NCI-H146 treated with DMSO at 0.1 percent for 48 hours (cell line): ENCODE measurements around the gene GPSM1.

Experiments used
- DNase-seq: peaks from one replicate; lab custom pipeline; 2025; ENCODE audit not compliant: unreplicated experiment; lab: John Stamatoyannopoulos, UW

GPSM1 gene, protein sequence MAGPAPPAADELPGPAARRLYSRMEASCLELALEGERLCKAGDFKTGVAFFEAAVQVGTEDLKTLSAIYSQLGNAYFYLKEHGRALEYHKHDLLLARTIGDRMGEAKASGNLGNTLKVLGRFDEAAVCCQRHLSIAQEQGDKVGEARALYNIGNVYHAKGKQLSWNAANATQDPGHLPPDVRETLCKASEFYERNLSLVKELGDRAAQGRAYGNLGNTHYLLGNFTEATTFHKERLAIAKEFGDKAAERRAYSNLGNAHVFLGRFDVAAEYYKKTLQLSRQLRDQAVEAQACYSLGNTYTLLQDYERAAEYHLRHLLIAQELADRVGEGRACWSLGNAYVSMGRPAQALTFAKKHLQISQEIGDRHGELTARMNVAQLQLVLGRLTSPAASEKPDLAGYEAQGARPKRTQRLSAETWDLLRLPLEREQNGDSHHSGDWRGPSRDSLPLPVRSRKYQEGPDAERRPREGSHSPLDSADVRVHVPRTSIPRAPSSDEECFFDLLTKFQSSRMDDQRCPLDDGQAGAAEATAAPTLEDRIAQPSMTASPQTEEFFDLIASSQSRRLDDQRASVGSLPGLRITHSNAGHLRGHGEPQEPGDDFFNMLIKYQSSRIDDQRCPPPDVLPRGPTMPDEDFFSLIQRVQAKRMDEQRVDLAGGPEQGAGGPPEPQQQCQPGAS

DNA sequence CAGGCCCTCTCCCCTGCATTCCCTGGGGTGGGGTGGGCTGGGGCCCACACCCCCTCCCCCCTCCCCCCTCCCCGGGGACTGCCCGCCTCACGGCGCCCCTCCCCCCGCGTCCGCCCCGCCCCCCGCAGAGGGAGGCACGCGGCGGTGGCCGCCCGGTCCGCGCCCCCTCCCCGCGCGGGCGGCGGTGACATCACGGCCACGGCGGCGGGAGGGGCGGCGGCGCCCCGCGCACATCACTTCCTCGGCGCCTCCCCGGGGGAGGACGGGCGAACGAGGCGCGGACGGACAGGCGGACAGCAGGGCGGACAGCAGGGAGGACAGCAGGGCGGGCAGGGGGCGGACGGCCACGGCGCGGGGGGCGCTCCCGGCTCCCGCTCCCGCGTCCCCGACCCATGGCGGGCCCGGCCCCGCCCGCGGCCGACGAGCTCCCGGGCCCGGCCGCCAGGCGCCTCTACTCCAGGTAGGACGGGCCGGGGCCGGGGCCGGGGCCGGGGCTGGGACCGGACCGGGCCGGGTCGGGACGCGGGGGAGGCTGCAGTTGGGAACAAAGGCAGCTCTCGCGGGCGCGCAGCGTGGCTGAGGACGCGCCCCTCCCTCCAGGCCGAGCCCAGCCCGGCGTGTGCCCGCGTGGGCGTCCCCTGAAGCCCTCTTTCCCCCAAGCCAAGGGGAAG is at the start of gene GPSM1:
TSS of gene GPSM1 (plus strand) at position 236 of the 671 bp plus-strand sequence. CDS start at position 393, 157 bp downstream.
- DNase-seq, result no peak

DNA sequence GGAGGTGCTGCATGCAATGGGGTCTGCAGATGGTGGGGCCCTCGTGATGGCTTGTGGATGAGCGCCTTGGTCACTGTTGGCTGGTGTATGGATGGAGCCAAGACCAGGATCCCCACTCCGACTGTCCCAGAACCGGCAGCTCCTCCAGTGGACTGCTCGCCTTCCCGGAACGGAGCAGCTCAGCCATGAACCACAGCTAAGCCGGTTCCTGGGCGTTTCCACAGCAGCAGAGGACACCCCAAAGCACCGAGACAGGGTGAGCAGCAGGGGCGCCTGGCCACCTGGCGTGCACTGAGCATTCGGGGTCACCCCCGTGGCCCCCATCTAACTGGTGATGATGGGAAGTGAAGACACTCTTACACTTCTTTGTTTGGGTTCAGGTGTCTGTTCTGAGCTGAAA is 49.6 kb upstream of the GPSM1 start:
- no peak for DNase-seq

DNA sequence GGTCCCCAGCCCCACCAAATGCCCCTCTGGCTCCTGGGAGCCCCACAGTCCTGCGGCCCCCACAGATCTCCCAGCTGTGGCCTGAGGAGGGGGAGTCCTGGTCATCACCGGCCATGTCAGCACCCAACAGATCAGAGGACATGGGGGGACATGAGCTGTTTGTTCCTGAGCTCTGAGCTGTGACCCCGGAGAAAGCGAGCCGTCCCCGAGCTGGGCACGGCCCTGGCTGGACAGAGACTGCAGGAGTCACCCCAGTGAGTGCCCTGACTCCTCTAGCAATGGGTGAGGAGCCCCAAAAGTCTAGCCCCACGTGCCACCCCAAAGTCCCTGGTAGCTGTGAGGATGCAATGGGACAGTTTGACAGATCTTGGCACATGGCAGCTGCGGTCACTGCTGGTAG is 49.1 kb upstream of the GPSM1 start:
- DNase-seq, result no peak

DNA sequence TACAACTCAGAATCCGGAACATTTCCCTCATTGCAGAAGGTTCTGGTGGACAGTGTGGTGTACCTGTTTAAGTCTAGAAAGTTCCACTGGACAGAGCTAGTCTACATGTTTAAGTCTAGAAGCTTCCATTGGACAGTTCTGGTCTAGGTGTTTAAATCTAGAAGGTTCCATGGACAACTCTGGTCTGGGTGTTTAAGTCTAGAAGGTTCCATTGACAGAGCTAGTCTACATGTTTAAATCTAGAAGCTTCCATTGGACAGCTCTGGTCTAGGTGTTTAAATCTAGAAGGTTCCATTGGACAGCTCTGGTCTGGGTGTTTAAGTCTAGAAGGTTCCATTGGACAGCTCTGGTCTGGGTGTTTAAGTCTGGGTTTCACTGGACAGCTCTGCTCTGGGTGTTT is 48.4 kb upstream of the GPSM1 start:
- DNase-seq, result no peak

DNA sequence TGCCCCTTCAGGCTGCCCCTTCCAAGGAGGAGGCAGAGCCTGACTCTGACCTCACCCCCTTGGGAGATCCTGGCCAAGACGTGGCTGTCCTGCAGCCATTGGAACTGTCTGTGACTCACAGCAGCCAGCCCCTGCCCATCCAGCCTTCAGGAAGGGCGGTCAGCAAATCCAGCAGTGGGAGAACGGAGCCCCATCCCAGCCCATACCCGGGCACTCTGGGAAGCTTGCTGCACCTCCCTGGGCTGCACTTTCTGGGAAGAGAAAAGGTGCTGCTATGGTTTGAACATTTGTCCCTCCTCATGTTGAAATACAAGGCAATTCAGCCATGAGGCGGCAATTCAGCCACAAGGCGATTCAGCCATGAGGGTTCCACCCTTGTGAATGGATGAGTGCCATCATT is 47.9 kb upstream of the GPSM1 start:
- DNase-seq, result no peak

DNA sequence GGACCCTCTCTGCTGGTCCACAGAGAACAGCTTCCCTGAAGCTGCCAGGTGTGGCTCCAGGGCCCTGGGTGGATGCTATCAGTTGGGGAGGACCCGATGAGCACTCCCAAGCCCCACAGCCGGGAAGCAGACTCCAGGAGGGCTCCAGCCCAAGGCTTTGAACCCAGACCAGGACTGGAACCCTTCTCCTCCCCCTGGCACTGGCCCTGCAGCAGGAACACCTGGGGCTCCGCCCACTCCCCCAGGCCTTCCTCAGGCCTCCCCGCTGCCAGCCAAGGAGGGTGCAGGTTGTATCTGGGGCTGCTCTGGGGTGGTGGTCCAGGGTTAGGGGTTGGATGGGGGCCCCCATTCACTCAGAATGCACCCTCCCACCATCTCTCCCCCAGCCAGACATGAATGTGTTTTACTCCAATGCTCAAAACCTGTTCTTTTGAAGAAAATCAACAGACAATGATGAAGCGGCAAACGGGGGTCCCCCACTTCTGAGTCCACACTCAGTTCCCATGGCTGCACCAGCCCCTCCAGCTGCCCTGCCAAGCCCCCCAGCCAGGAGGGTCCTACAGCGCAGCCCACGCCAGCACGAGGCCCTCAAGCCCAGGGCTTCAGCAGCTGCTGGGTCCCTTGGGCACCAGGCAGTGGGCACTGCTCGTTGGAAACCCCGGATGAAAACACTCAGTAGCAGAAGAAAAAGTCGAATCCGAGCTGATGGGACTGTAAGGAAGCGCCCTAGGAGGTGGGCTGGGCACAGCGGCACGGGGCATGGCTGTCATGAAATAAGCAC is 46.6 kb upstream of the GPSM1 start:
- no peak for DNase-seq

DNA sequence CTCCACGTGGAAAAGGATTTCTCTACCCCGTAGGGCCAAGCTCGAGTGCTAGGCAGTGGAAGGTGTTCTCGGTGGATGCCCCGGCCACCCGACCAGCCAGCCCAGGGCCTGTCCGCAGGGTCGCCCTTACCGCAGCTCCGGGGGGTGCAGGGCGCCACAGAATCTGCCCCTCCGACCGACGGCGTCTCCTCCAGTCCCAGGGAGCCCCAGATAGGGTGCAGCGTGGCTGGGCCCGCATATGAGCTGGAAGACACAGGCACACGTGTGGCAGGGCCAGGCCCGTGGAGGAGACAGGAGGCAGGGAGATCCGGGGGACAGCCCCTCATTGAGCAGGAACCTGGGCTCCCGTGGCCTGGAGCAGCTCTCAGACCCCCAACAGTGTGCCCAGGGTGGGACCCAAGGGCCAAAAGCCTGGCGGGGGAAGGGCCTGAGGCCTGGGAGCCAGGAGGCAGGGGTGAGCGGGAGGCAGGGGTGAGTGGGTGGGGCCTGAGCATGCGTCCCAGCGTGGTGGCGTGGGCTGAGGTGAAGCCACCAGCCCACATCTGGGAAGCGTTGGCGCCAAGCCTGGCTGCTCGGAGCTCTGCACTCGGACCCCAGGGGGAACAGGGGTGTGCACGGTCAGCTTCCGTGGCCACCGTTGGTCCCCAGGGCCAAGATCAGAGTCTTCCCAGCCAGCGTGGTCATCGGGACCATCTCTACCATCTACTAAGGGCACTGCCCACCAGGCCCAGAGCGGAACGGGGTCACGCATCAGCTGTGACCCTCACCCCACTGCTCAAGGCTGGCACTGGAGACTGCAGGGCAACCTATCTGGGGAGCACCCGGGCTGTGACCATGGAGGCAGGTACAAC is 45.7 kb upstream of the GPSM1 start:
- DNase-seq, result no peak

DNA sequence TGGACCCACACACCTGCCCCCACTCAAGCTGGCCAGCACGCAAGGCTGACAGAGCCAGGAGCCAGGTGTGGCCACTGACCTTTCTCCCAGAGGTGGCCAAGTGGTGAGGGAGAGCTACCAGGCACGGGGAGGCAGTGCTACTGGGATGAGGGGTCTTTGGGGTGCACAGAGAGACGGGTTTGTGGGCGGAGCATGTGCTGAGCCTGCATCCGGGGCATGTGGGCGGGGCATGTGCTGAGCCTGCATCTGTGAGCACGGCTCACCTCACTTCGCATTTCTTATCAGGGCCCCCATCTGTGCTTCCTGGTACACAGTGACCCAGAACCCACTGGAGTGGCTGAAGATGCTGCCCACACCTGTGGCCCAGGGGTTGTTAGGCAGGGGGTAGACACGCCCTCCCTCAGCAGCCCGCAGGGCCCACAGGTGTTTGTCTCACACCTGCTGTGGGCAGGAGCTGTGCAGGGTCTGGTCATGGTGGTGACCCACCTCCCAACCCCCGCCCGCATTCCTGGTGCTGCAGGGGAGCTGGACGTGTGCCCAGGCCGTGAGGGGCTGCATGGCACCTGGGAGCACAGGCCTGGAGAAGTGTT is 45.0 kb upstream of the GPSM1 start:
- DNase-seq, result peak; percentile 6

DNA sequence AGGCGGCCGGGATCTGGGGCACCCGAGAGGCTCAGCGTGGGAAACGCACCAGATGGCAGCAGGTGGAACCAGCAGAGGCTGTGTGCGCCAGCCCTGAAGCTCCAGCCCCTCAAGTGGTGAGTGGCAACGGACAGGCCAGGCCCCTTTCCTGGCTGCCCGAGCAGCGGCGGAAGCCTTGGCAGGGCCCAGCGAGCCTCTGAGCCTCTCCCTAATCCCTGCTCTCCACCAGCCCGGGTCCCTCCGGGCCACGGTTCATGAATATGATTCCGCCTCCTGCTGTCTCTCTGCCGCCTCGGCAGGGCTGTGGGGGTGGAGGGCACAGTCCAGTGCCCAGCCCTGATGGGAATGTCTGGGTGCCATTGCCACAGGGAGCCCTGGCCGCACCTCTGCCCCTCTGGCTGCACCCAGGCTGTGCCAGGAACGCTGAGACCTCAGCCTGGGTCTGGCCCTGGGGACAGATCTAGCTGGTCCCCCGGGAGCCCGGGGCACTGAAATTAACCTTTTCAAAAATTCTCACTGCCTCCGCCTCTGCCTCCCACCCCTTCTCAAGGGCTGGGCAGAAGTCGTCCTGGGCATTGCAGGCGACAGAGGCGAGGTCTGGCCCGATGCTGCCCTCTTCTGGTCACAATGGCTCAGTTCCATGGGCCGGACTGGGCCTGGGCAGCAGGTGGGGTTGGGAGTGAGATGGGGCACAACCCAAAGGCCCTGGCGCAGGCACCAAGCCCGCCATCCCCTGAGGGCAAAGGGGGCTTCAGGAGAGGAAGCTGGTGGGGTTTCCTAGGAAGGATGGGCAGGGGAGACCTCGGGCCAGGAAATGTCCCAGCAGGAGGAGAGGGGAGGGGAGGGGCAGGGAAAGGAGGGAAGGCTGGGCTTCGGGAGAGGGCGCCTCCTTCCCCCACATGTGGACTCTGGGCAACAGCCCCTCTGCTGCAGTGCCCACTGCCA is 43.8 kb upstream of the GPSM1 start:
- DNase-seq, result no peak

DNA sequence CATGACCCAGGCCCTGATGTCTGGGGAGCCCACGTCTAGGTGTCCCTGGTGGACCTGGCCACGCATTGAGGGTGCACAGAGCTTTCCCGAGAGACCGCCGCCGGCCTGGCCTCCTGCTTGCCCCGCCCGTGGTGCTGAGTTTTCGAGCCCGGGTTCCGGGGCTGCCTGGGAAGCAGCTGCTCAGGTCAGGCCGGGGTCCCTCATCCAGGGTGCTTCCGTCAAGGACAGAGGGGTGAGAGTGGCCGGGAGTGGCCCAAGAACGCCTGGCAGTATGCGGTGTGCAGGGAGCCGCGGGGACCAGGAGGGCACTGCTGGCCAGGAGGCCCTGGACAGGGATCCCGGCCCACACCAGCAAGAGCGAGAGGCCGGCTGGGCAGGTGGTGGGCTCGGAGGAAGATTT is 43.0 kb upstream of the GPSM1 start:
- DNase-seq, result no peak

DNA sequence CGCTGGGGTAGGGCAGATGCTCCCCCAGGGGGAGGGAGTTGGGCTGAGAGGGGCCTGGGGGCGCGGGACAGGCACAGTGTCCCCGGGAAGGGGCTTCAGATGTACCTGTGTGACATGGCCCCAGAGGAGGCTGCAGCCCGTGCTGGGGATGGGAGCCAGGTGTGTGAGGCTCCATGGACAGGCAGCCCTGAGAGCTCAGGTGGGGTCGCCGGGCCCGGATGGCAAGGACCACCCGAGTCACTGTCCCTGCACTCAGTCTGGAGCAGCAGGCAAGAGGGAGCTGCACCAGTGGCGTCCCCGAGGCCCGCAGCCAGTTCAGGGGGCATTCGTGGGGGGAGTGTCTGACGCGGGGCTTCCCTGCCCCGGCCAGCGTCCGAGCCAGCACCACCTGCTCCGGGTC is 42.4 kb upstream of the GPSM1 start:
- no peak for DNase-seq

DNA sequence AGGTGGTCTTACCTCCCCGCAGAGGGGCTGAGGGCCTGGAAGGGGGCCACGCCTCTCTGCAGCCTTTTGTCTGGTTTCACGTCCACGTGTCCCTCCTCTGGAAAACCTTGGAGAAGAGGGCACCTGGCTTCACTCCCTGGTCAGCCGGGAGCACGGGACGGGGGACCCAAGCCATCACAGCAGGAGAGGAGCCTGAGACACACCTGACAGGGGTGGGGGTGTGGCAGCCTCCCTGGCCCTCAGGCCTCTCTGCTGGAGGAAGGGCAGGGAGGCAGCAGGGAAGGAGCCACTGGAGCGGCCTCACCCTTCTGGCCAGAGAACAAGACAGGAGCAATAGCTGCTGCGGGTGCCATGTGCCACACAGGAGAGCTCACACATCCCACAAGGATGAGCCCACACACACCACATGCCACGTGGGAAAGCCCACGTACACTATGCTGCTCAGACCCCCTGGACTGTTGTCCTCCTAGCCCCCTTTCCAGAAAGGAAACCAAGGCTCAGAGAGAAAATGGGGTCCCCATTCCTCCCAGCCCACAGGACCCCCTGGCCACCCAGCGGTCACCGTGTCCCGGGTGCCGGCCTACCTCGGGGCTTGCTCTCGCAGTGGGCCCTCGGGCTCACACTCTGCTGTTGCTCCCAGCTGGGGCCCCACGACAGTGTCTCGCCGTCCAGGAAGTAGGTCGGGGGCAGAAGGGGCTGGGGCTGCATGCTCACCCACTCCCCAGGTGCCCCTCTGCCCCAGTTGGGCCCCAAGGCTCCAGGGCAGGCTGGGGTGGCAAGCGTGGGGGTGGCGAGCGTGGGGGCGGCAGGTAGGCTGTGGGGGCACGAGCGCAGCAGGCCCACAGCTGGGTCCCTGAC is 41.6 kb upstream of the GPSM1 start:
- no peak for DNase-seq

DNA sequence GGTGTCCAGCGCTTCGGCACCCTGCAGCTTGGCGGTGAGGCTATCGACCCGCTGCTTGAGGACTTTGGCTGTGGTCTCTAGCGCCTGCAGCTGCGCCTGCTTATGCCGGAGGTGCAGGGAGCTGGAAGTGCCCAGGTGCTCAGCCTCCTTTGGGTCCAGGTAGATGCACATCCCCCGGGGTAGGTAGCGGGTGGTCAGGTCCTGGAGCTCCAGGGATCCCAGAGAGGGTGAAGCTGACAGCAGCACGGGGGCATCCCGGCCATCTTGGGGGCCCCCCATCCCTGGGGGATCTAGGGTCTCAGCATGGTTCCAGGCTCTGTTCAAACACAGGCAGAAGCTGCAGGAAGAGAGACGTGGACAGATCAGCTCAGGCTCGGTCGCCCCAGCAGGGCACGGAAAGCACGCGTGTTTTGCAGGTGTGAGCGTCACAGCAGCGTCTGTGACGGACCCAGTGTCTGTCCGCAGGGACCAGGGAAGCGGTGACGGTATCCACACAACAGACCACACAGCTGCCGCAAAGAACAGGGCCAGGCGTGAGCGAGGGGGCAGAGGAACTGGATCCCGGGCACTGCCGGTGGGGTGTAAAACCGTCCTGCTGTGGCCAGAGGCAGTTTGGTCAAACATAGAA is 40.9 kb upstream of the GPSM1 start:
- DNase-seq, result no peak

DNA sequence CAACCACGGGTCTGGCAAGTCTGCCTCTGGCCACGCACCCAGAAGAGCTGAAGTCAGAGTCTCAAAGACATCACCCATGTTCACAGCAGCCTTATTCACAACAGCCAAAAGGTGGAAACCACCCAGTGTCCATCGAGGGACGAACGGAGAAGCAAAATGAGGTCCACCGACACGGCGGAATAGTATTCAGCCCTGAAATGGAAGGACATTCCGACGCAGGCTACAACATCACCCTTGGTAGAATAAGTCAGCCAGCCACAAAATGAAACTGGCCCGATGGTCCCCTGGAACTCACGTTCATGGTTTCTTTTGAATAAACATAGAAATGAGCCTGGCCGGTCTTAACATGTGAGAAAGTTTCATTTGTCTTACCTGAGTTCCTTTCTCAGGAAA is 40.4 kb upstream of the GPSM1 start:
- DNase-seq, result no peak

DNA sequence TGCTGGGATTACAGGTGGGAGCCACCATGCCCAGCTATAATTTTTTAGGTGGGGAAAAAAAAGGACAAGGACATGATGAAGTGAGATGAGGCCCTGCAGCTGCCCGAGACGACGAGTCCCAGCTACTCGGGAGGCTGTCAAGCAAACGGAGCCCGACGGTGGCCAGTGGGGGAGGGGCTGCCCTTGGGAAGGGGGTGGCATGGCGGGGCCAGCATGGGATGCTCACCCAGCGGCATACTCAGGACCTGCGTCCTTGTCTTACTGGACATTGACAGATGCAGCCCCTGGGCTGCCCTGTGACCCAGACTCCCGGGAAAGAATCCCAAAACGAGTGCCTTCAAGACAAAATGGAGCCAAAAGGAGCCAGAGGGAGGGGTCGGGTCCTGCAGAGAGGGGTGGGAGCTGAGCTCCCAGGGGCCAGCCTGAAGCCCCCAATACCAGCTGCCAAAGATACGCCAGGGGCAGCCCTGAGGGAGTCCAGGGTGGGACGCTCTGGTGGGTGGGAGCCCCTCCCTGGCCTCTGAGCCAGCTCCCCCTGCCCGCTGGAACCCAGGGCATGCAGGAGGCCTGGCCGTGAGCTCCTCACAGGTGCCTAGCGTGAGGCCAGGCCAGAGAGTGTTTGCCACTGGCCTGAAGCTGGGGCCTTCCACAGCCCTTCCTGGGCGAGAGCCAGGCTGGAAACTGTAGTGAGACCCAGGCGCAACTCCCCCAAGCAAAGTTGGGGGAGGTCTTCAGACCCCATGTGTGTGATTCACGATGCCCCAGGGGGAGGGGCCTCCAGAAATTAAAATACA is 39.2 kb upstream of the GPSM1 start:
- DNase-seq, result no peak

DNA sequence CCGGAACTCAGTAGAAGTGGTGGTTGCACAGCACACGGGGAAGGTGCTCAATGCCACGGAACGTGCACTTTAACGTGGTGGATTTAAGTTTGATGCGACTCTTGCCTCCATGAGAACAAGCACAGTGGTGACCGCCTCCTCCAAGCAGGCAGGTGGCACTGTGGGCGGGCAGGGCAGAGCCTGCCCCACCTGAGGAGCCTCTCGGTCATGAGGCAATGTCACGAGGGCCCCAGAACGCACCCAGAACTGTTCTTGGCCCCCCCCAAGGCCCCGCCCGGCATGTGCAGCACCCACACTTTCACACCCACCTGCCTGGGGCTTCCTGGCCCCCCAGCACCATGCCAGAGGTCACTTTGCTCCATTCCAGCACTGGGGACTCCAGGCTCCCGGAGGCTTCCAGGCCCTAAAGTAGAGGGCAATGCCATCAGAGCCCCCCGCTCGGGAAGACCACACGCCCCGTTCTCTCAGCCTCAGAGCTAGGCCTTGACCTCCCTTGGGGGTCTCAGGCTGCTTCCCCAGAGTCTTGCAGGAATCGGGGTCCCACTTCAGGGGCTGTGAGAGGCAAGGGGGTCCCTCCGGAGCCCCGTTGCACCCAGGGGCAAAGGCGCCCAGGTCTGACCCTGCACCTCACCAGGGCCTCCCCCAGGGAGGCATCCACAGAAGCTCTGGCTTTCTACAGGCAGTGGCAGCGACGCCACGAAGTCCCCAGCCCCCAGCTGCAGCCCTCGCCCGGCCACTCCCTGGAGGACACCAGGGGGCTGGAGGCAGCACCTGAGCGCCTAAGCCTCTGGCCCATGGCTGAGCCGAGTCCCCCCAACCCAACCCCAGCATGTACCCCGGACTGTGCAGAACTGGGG is 37.5 kb upstream of the GPSM1 start:
- no peak for DNase-seq
